Left forelimb (tissue), 1 donor: Measurements from ENCODE around the gene SLC39A8.
"Not testable (repeated sequence)": the region's sequence is repeated elsewhere in the genome, so short reads cannot be mapped to it uniquely, and the experiment has no call there.

ENCODE experiments used
- DNase-seq: peaks from one replicate; pipeline ENCODE4 v3.0.0-alpha.2; 2018; ENCODE audit warnings: low spot score

The SLC39A8 gene

GRCh38 chr4:102344954-102345794 is at the start of gene SLC39A8:
TSS of gene SLC39A8 (minus strand) at chr4:102345482. CDS start at chr4:102344662, 820 bp downstream.
- DNase-seq, result peak; percentile 86

- no peak for DNase-seq
Observed at GRCh38 chr4:102392033-102392744, 46.9 kb upstream of the SLC39A8 start.

- DNase-seq, result no peak
Observed at GRCh38 chr4:102390438-102390837, 45.2 kb upstream of the SLC39A8 start.

- no peak for DNase-seq
Observed at GRCh38 chr4:102388611-102389010, 43.3 kb upstream of the SLC39A8 start.

- DNase-seq, result no peak
Observed at GRCh38 chr4:102387552-102388150, 42.4 kb upstream of the SLC39A8 start.

- no peak for DNase-seq
Observed at GRCh38 chr4:102386966-102387365, 41.7 kb upstream of the SLC39A8 start.

- not testable (repeated sequence) for DNase-seq
Observed at GRCh38 chr4:102380253-102380652, 35.0 kb upstream of the SLC39A8 start.

GRCh38 chr4:102362922-102363432 is 17.7 kb upstream of the SLC39A8 start:
- DNase-seq, result no peak

GRCh38 chr4:102358128-102358527 is 12.8 kb upstream of the SLC39A8 start:
- DNase-seq, result no peak

- DNase-seq, result not testable (repeated sequence)
Observed at GRCh38 chr4:102357637-102358036, 12.4 kb upstream of the SLC39A8 start.

- DNase-seq, result no peak
Observed at GRCh38 chr4:102356562-102357202, 11.4 kb upstream of the SLC39A8 start.

- no peak for DNase-seq
Observed at GRCh38 chr4:102355748-102356147, 10.5 kb upstream of the SLC39A8 start.

- no peak for DNase-seq
Observed at GRCh38 chr4:102354671-102355454, 9.6 kb upstream of the SLC39A8 start.

GRCh38 chr4:102352781-102353180 is 7.5 kb upstream of the SLC39A8 start:
- DNase-seq, result no peak

GRCh38 chr4:102350634-102351033 is 5.4 kb upstream of the SLC39A8 start:
- no peak for DNase-seq

- DNase-seq, result no peak
Observed at GRCh38 chr4:102348701-102349100, 3.4 kb upstream of the SLC39A8 start.

GRCh38 chr4:102345795-102346100 is 466 bp upstream of the SLC39A8 start:
- DNase-seq, result no peak

GRCh38 chr4:102344520-102344953 is 745 bp downstream of the SLC39A8 start:
- peak; percentile 74 for DNase-seq

GRCh38 chr4:102343964-102344519 is 1.2 kb downstream of the SLC39A8 start:
- no peak for DNase-seq

- no peak for DNase-seq
Observed at GRCh38 chr4:102342404-102343074, 2.7 kb downstream of the SLC39A8 start.
